GM12878 (cell line): Measurements from ENCODE around the gene SLC5A10. TPM values are rescaled to one million over a fixed set of nuclear protein-coding genes. Genes with fewer than 3 reads are reported as not detected.

Source experiments
- ATAC-seq: fragments of 200-7000 bp; cut with Tn5 transposase; 3 replicates; pipeline ENCODE4 v1.9.1; 2020; ENCODE audit warnings: mild to moderate bottlenecking, moderate library complexity
- BruUV-seq: library from RNA; stranded (reverse); fragments of 400-500 nt; replicated peaks from 2 replicates; lab custom pipeline; 2021; lab: Mats Ljungman, UMichigan
- CTCF ChIA-PET: fragments of 300-600 bp; sonication (Branson Sonifier 250); formaldehyde crosslinking; extraction: SDS; loops from one replicate; lab custom pipeline; 2021; ENCODE audit warnings: inconsistent platforms; lab: Yijun Ruan, JAX
- POLR2A ChIA-PET: fragments of 350-600 bp; formaldehyde crosslinking; extraction: SDS; loops from one replicate; lab custom pipeline; 2021; ENCODE audit warnings: inconsistent platforms; lab: Charles Lee
- RAD21 ChIA-PET: fragments of 300-600 bp; sonication (Branson Sonifier 250); formaldehyde crosslinking; loops from one replicate; lab custom pipeline; 2023; ENCODE audit warnings: antibody characterized with exemption; ENCODE audit not compliant: unreplicated experiment; lab: Charles Lee
- SMC1A ChIA-PET: fragments of 300-600 bp; sonication (Branson Sonifier 250); formaldehyde crosslinking; loops from one replicate; lab custom pipeline; 2023; ENCODE audit not compliant: unreplicated experiment, uncharacterized antibody; lab: Charles Lee
- DNase-seq: peaks from one replicate; pipeline ENCODE4 v3.0.0-alpha.2; 2011; ENCODE audit warnings: low read depth, low spot score
- FAIRE-seq: peaks from 3 replicates; lab custom pipeline; 2011; peaks lifted over from hg19 to GRCh38; lab: Jason Lieb, UNC
- H2AFZ ChIP-seq: 2 replicates; pipeline ENCODE4 v1.6.0; 2011; ENCODE audit warnings: low read depth, low read length, control low read depth; ENCODE audit not compliant: control insufficient read depth
- H3K27ac ChIP-seq: 2 replicates; pipeline ENCODE4 v1.5.1; 2011; ENCODE audit warnings: control low read depth; ENCODE audit not compliant: control insufficient read depth, insufficient read depth
- H3K27me3 ChIP-seq, 2 experiments: replicated peaks in 1 of 2; 2 replicates each; pipeline versions ENCODE4 v1.6.0 to v1.6.1; 2011; ENCODE audit warnings: low read length in 1 of 2; ENCODE audit not compliant: control insufficient read depth in 2 of 2, insufficient read depth in 2 of 2
- H3K36me3 ChIP-seq, 2 experiments: 2 replicates each; pipeline ENCODE4 v1.5.1; 2011; ENCODE audit warnings: low read length in 1 of 2; ENCODE audit not compliant: control insufficient read depth in 2 of 2, insufficient read depth in 2 of 2
- H3K4me1 ChIP-seq: 2 replicates; pipeline ENCODE4 v1.6.1; 2011; ENCODE audit warnings: mild to moderate bottlenecking, low read length, moderate library complexity, mixed read lengths; ENCODE audit not compliant: control insufficient read depth, insufficient read depth
- H3K4me2 ChIP-seq: 2 replicates; pipeline ENCODE4 v1.6.0; 2011; ENCODE audit warnings: control low read depth; ENCODE audit not compliant: control insufficient read depth, insufficient read depth
- H3K4me3 ChIP-seq: fragments of 200-600 bp; sonication (generic); 2 replicates; pipeline ENCODE4 v1.5.1; 2016
- H3K79me2 ChIP-seq: 2 replicates; pipeline ENCODE4 v1.6.0; 2011; ENCODE audit warnings: low read length; ENCODE audit not compliant: control insufficient read depth, insufficient read depth
- H3K9ac ChIP-seq: 2 replicates; pipeline ENCODE4 v1.8.0; 2011; ENCODE audit warnings: low read length, control low read depth, mixed read lengths; ENCODE audit not compliant: control insufficient read depth, insufficient read depth
- H3K9me3 ChIP-seq: replicated peaks from 3 replicates; pipeline ENCODE4 v1.5.1; 2011; ENCODE audit warnings: mild to moderate bottlenecking, low read length; ENCODE audit not compliant: control insufficient read depth, insufficient read depth
- H4K20me1 ChIP-seq: 2 replicates; pipeline ENCODE4 v1.6.0; 2011; ENCODE audit not compliant: control insufficient read depth, insufficient read depth
- CHD2 ChIP-seq: IDR thresholded peaks from 2 replicates; pipeline ENCODE4 v1.6.1; 2011; ENCODE audit warnings: low read depth, low read length, improper control_type of control experiment, borderline replicate concordance
- GABPA ChIP-seq: IDR thresholded peaks from 2 replicates; pipeline ENCODE4 v1.6.1; 2014; ENCODE audit warnings: antibody characterized with exemption, low read depth, mild to moderate bottlenecking, inconsistent platforms
- IKZF1 ChIP-seq: fragments of 450-650 bp; conservative IDR thresholded peaks from 2 replicates; pipeline ENCODE4 v1.6.1; 2017; ENCODE audit warnings: antibody characterized with exemption, mild to moderate bottlenecking
- IKZF2 ChIP-seq, 2 experiments: fragments of 450-650 bp; IDR thresholded peaks; 2 replicates each; pipeline ENCODE4 v1.6.1; 2017; ENCODE audit warnings: mild to moderate bottlenecking in 2 of 2, moderate library complexity in 2 of 2
- MEF2B ChIP-seq: fragments of 450-650 bp; IDR thresholded peaks from 2 replicates; pipeline ENCODE4 v1.6.1; 2018; ENCODE audit warnings: mild to moderate bottlenecking, moderate library complexity; ENCODE audit not compliant: partially characterized antibody, poor library complexity, severe bottlenecking
- MYC ChIP-seq: IDR thresholded peaks from 2 replicates; pipeline ENCODE4 v1.6.1; 2011; ENCODE audit warnings: mild to moderate bottlenecking, low read length, moderate library complexity, inconsistent platforms; ENCODE audit not compliant: insufficient read depth, insufficient replicate concordance, insufficient read length, severe bottlenecking
- NFYB ChIP-seq: IDR thresholded peaks from 2 replicates; pipeline ENCODE4 v1.6.1; 2011; ENCODE audit warnings: low read depth, mild to moderate bottlenecking, low read length, improper control_type of control experiment, moderate library complexity; ENCODE audit not compliant: insufficient read depth
- RAD21 ChIP-seq: IDR thresholded peaks from 2 replicates; pipeline ENCODE4 v1.6.1; 2011; ENCODE audit warnings: mild to moderate bottlenecking, low read depth, low read length, moderate library complexity; ENCODE audit not compliant: insufficient read depth
- RBBP5 ChIP-seq: fragments of 200-600 bp; sonication (generic); conservative IDR thresholded peaks from 2 replicates; pipeline ENCODE4 v1.6.1; 2016
- RFX5 ChIP-seq: IDR thresholded peaks from 2 replicates; pipeline ENCODE4 v1.6.1; 2011; ENCODE audit warnings: low read depth, low read length, improper control_type of control experiment
- SIN3A ChIP-seq: IDR thresholded peaks from 2 replicates; pipeline ENCODE4 v1.6.1; 2012; ENCODE audit warnings: low read depth, low read length, improper control_type of control experiment
- SREBF2 ChIP-seq: IDR thresholded peaks from 2 replicates; pipeline ENCODE4 v1.6.1; 2012; ENCODE audit warnings: mild to moderate bottlenecking, low read length
- ZNF274 ChIP-seq: IDR thresholded peaks from one replicate; pipeline ENCODE4 v1.8.0; 2011; ENCODE audit not compliant: insufficient read length, insufficient read depth
- WGBS: methylation state at CpG from one replicate; pipeline ENCODE4 v1.1.6; 2016; ENCODE audit warnings: low lambda C conversion rate; ENCODE audit not compliant: insufficient replicate concordance, insufficient coverage; ENCODE audit errors: missing lambda C conversion rate; 5-methylcytosine and 5-hydroxymethylcytosine counted together
- in situ Hi-C: fragments of 300-500 bp; cut with MboI; formaldehyde crosslinking; loops from 9 replicates; pipeline ENCODE4 v1.14.3; 2018; ENCODE audit warnings: mixed read lengths
- intact Hi-C: fragments of 100-400 bp; cut with micrococcal nuclease; formaldehyde crosslinking; loops from one replicate; pipeline ENCODE4 v1.14.2; 2022; ENCODE audit not compliant: unreplicated experiment
- polyA plus RNA-seq, 11 experiments: library from polyadenylated mRNA; depleted of rRNA in 4 of 11; unstranded in 6 of 11; stranded (reverse) in 5 of 11; fragments of >200 nt; fragmentation: Nextera tagmentation in 4 of 11; fragmentation: Illumina TruSeq in 1 of 11; extraction: Ambion mirVana in 4 of 11; extraction: Trizol in 1 of 11; gene quantifications; 1 replicate in 1 of 11; 2 replicates in 10 of 11; pipeline versions ENCODE4 v1.2.1 to v1.2.3, GENCODE V29; 2011 to 2016; ENCODE audit warnings: inconsistent platforms in 2 of 11, missing spikeins in 2 of 11, low read depth in 1 of 11
- total RNA-seq, 4 experiments: library from RNA; depleted of rRNA in 3 of 4; stranded (reverse); fragments of >200 nt in 3 of 4; fragmentation: Illumina TruSeq in 1 of 4; extraction: Trizol in 1 of 4; gene quantifications; 2 replicates each; pipeline versions ENCODE4 v1.2.1 to v1.2.3, GENCODE V29; 2013 to 2021
- TF ChIP-seq, protein P1 (sequence below): fragments of 450-650 bp; formaldehyde crosslinking; IDR thresholded peaks from 2 replicates; pipeline ENCODE4 v1.4.0; 2022; ENCODE audit warnings: mild to moderate bottlenecking, moderate library complexity
- TF ChIP-seq, protein P2 (sequence below): fragments of 150-350 bp; IDR thresholded peaks from 2 replicates; pipeline ENCODE4 v1.6.1; 2014; ENCODE audit warnings: mild to moderate bottlenecking, low read depth, low read length
- TF ChIP-seq, protein P3 (sequence below), 3 experiments: IDR thresholded peaks in 2 of 3; conservative IDR thresholded peaks in 1 of 3; 2 replicates each; pipeline ENCODE4 v1.5.1; 2011; ENCODE audit warnings: low read depth in 3 of 3, low read length in 3 of 3, mild to moderate bottlenecking in 3 of 3, control low read depth in 2 of 3, moderate library complexity in 2 of 3, inconsistent platforms in 1 of 3, mixed read lengths in 1 of 3; ENCODE audit not compliant: control insufficient read depth in 2 of 3, insufficient read depth in 1 of 3; ENCODE audit errors: extremely low read depth in 1 of 3

SLC5A10 gene
- total and polyA plus RNA-seq, 10 of the 15 experiments (the other 5 are each of a cell fraction or from before 2014, with no cell fraction given): under 0.01 to 0.18 (median 0.07) TPM; not detected in 4

DNA sequence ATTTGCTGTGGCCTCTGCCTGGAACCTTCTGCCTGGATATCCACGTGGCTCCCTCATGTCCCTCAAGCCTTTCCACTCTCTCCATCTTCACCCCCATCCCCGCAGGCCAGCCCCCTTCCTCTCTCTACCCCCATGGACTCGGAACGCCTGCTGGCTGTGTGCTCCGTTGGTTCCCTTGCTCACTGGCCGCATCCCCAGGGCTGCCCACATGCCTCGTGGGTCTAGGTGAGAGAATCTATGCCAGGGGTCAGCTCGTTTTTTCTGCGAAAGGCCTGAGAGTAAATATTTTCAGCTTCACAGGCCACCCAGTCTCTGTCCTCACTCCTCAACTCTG lies 12.0 kb downstream of the SLC5A10 start:
- in situ Hi-C loops: no loop called here
- Histone ChIP-seq H2AFZ (no peak overlapping the region), H3K4me2 (no peak overlapping the region), H3K36me3 (no peaks in the 10 kb centered on the region), H3K9ac (no peak overlapping the region), H3K79me2 (no peaks in the 10 kb centered on the region), H3K4me3 (no peak overlapping the region), H3K27ac (no peak overlapping the region), H3K9me3 (no peaks in the 10 kb centered on the region), H3K4me1 (peaks cover 10% of the 10 kb centered on the region), H4K20me1 (no peaks in the 10 kb centered on the region), H3K27me3 (no peaks in the 10 kb centered on the region)
- SMC1A ChIA-PET: no interaction called here
- TF ChIP-seq RAD21 (no peak), ZNF274 (no peak), RBBP5 (no peak), IKZF2 (IDR thresholded peaks at IDR 0.05) (no peak), SREBF2 (no peak), MEF2B (no peak), RFX5 (no peak), CHD2 (no peak), SIN3A (no peak), MYC (no peak), NFYB (no peak), GABPA (no peak), IKZF1 (no peak)
- TF ChIP-seq, protein P1, sequence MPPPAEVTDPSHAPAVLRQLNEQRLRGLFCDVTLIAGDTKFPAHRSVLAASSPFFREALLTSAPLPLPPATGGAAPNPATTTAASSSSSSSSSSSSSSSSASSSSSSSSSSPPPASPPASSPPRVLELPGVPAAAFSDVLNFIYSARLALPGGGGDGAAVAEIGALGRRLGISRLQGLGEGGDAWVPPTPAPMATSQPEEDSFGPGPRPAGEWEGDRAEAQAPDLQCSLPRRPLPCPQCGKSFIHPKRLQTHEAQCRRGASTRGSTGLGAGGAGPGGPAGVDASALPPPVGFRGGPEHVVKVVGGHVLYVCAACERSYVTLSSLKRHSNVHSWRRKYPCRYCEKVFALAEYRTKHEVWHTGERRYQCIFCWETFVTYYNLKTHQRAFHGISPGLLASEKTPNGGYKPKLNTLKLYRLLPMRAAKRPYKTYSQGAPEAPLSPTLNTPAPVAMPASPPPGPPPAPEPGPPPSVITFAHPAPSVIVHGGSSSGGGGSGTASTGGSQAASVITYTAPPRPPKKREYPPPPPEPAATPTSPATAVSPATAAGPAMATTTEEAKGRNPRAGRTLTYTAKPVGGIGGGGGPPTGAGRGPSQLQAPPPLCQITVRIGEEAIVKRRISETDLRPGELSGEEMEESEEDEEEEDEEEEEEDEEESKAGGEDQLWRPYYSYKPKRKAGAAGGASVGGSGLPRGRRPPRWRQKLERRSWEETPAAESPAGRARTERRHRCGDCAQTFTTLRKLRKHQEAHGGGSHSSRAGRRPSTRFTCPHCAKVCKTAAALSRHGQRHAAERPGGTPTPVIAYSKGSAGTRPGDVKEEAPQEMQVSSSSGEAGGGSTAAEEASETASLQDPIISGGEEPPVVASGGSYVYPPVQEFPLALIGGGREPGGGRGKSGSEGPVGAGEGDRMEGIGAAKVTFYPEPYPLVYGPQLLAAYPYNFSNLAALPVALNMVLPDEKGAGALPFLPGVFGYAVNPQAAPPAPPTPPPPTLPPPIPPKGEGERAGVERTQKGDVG (CRISPR knock-in tag): no peak
- TF ChIP-seq, protein P2, sequence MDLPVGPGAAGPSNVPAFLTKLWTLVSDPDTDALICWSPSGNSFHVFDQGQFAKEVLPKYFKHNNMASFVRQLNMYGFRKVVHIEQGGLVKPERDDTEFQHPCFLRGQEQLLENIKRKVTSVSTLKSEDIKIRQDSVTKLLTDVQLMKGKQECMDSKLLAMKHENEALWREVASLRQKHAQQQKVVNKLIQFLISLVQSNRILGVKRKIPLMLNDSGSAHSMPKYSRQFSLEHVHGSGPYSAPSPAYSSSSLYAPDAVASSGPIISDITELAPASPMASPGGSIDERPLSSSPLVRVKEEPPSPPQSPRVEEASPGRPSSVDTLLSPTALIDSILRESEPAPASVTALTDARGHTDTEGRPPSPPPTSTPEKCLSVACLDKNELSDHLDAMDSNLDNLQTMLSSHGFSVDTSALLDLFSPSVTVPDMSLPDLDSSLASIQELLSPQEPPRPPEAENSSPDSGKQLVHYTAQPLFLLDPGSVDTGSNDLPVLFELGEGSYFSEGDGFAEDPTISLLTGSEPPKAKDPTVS: no peak
- TF ChIP-seq, protein P3, sequence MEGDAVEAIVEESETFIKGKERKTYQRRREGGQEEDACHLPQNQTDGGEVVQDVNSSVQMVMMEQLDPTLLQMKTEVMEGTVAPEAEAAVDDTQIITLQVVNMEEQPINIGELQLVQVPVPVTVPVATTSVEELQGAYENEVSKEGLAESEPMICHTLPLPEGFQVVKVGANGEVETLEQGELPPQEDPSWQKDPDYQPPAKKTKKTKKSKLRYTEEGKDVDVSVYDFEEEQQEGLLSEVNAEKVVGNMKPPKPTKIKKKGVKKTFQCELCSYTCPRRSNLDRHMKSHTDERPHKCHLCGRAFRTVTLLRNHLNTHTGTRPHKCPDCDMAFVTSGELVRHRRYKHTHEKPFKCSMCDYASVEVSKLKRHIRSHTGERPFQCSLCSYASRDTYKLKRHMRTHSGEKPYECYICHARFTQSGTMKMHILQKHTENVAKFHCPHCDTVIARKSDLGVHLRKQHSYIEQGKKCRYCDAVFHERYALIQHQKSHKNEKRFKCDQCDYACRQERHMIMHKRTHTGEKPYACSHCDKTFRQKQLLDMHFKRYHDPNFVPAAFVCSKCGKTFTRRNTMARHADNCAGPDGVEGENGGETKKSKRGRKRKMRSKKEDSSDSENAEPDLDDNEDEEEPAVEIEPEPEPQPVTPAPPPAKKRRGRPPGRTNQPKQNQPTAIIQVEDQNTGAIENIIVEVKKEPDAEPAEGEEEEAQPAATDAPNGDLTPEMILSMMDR (IDR thresholded peaks at IDR 0.05 in 2 of 3, conservative IDR thresholded peaks at IDR 0.05 in 1 of 3; ENCODE audit: control insufficient read depth in 2 of 3, extremely low read depth in 1 of 3, insufficient read depth in 1 of 3, low read depth in 3 of 3, low read length in 3 of 3): no peak
- no peak for DNase-seq
- no peak for ATAC-seq
- CTCF ChIA-PET: no interaction called here
- WGBS: 47% methylated on average over 5 of the region's 9 CpGs
- intact Hi-C loops: no loop called here
- POLR2A ChIA-PET: no interaction called here
- BruUV-seq: no TSS peak
- no peak for FAIRE-seq
- RAD21 ChIA-PET: no interaction called here
